Mammary epithelial cell (primary cell): Measurements from ENCODE around the gene ABCB8.

ENCODE experiments used
- EZH2 ChIP-seq: IDR thresholded peaks from 2 replicates; pipeline ENCODE4 v1.6.1; 2012; ENCODE audit warnings: low read length, inconsistent platforms, borderline replicate concordance
- TF ChIP-seq, protein P1 (sequence below), 2 donors: IDR thresholded peaks in 1 of 2; conservative IDR thresholded peaks in 1 of 2; 2 replicates each; pipeline ENCODE4 v1.5.1; 2011 to 2012; ENCODE audit warnings: inconsistent platforms in 2 of 2, low read length in 2 of 2, mild to moderate bottlenecking in 2 of 2, control low read depth in 1 of 2, low read depth in 1 of 2; ENCODE audit not compliant: insufficient read depth in 1 of 2; ENCODE audit errors: extremely low read depth in 1 of 2

DNA sequence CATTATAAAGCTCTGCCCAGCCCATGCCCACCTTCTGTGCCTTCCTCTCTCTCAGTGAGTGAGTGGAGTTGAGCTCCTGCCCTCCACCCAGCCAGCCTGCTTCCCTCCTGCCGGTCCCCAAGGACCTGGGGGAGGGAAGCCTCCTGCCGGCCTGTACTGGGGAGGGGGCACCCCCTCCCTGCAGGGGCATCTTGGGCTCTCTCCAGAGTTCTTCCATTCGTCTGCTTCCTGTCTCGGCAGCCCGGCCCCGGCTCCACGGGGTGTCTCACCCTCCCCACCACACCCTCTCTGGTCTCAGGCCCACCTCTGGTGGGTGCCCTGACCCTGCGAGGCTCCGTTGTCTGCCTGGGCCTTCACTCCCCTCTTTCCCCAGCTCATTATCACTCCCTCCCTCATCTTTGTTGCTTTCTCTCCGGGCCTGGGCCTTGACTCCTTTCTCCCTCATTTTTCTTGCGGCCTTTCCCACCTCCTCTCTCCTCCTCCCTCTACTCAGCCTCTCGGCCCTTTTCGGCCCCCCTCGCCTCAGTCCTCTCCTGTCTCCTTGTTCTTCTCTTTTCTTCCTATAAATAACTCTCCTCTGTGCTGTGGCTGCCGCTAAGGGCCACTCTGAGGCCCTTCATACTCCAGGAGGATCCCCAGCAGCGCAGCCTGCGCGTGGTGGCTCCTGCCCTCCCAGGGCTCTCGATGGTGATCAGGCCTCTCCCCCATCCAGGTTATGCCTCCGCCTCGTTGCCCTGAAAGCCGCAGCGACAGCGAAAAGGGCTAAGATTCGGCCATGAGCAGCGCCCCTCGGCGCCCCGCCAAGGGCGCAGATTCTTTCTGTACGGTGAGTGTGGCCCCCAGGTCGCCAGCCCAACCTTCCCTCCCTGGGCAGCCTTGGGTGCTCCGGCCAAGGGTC lies 33.2 kb downstream of the ABCB8 start:
- no peak for TF ChIP-seq EZH2
- TF ChIP-seq, protein P1, sequence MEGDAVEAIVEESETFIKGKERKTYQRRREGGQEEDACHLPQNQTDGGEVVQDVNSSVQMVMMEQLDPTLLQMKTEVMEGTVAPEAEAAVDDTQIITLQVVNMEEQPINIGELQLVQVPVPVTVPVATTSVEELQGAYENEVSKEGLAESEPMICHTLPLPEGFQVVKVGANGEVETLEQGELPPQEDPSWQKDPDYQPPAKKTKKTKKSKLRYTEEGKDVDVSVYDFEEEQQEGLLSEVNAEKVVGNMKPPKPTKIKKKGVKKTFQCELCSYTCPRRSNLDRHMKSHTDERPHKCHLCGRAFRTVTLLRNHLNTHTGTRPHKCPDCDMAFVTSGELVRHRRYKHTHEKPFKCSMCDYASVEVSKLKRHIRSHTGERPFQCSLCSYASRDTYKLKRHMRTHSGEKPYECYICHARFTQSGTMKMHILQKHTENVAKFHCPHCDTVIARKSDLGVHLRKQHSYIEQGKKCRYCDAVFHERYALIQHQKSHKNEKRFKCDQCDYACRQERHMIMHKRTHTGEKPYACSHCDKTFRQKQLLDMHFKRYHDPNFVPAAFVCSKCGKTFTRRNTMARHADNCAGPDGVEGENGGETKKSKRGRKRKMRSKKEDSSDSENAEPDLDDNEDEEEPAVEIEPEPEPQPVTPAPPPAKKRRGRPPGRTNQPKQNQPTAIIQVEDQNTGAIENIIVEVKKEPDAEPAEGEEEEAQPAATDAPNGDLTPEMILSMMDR (conservative IDR thresholded peaks at IDR 0.05 in 1 of 2, IDR thresholded peaks at IDR 0.05 in 1 of 2; ENCODE audit: extremely low read depth in 1 of 2, insufficient read depth in 1 of 2, low read depth in 1 of 2, low read length in 2 of 2): no peak
